Astrocyte (in vitro differentiated cells and primary cell): ENCODE results near the gene OGT.

Experiments used
- EZH2 ChIP-seq: IDR thresholded peaks from 2 replicates; pipeline ENCODE4 v1.6.1; 2012; ENCODE audit warnings: mild to moderate bottlenecking, low read length, inconsistent platforms; ENCODE audit not compliant: insufficient read depth
- TF ChIP-seq, protein P1 (sequence below): IDR thresholded peaks from 2 replicates; pipeline ENCODE4 v1.5.1; 2011; ENCODE audit warnings: low read depth, mild to moderate bottlenecking, inconsistent platforms, low read length, moderate library complexity; ENCODE audit not compliant: insufficient read depth

DNA sequence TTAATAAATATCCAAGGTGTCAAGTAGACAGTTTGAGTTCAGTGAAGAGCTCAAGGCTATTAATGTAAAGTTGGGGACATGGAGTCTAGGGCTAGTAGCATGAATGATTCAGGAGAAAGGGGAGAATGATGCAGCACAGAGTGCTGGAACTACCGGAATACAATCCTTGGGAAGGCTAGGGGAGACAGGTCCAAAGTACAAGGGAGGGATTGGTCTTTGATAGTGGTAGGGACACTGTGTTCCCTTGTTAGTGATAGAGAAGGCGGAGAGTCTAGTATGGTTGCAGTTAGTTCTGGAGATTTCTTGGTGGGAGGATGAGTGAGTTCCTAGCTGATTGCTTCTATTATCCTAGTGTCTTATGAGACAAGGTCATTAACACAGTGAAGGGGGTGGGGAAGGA lies 54.0 kb downstream of the OGT start:
- TF ChIP-seq, protein P1, sequence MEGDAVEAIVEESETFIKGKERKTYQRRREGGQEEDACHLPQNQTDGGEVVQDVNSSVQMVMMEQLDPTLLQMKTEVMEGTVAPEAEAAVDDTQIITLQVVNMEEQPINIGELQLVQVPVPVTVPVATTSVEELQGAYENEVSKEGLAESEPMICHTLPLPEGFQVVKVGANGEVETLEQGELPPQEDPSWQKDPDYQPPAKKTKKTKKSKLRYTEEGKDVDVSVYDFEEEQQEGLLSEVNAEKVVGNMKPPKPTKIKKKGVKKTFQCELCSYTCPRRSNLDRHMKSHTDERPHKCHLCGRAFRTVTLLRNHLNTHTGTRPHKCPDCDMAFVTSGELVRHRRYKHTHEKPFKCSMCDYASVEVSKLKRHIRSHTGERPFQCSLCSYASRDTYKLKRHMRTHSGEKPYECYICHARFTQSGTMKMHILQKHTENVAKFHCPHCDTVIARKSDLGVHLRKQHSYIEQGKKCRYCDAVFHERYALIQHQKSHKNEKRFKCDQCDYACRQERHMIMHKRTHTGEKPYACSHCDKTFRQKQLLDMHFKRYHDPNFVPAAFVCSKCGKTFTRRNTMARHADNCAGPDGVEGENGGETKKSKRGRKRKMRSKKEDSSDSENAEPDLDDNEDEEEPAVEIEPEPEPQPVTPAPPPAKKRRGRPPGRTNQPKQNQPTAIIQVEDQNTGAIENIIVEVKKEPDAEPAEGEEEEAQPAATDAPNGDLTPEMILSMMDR = no peak
- TF ChIP-seq EZH2 = no peak
